ENCODE measurements around the gene MAP2K7.

MAP2K7 gene

GRCh38 chr19:7867092-7867844 is 36.4 kb upstream of the MAP2K7 start:
- DNase-seq = no peak

DNA sequence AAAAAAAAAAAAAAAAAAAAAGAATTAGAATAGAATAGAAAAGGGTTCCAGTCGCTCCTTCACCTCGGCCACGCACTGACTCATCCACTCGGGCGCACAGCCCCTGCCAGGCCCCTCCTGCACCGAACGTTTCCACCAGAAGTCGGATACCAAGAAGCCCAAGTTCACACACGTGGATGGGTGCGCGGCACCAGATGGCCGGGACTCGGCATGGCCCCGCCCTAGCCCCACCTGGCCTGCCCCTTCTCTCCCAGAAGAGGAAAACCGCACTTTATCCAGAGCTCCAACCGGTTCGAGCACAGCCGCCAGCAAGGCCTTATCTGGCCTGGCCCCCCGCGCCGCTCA is 35.4 kb upstream of the MAP2K7 start:
- no peak for DNase-seq

DNA sequence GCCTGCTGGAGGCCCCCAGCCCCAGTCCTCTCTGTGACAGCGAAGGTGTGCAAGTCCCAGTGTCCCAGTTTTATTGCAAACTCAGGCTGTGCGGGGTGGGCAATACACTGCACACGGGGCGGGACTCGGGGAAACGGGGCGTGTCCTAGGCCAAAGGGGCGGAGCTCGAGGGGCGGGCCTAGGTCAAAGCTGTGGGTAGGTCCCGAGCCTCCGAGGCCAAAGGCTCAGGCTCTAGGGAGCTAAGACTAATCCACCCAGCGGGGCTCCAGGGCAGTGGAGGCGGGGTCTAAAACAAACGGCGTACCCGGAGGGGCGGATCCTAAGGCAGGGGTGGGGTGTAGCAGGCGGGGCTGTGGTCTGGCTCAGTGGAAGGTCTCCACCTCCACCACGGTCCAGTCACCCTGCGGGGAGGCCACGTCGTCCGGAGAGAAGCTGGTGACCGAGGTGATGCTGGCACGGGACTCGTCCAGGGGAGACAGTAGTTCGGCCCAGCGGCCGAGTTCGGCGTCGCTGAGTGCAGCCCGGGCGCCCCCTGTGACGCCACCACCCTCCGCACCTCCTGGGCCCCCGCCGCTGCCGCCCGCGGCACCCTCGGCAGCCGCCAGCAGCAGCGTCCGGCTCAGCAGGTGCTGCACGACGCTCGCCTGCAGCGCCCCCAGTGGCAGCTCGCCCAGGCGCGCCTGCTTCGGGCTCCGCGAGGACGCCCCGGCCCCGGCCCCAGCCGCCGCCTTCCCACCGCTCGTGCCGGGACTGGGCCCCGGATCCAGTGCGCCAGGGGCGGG is 34.8 kb upstream of the MAP2K7 start:
- DNase-seq = no peak

- no peak for DNase-seq
These were observed 34.2 kb upstream of the MAP2K7 start for GRCh38 chr19:7869453-7869909.

- DNase-seq = no peak
These were observed 33.7 kb upstream of the MAP2K7 start for GRCh38 chr19:7869910-7870511.

DNA sequence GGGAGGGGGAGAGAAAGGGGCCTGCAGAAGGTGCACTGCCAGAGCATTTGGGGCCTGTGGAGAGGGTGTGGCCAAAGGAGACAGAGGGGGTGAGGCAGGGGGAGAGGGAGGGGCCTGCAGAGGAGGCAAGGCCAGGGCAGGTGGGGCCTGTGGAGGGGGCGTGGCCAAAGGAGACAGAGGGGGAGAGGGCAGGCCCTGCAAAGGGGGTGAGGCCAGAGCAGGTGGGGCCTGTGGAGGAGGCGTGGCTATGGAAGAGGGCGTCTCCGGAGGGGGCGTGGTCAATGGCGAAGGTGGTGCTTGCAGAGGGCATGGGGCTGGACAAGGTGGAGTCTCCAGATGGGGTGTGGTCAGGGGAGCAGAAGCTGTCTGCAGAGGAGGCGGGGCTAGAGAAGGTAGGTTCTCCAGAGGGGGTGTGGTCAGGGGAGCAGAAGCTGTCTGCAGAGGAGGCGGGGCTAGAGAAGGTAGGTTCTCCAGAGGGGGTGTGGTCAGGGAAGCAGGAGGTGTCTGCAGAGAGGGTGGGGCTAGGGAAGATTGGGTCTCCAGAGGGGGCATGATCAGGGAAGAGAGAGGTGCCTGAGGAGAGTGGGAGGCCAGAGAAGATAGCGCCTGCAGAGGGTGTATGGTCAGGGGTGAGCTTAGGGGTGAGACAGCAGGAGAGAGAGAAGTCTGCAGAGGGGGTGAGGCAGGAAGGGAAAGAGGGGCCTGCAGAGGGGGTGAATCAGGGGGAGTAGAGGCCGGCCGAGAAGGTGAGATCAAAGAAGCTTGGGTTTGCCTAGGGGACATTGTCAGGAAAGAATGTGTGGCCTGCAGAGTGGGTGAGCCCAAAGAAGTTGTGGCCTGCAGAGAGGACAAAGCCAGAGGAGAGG is 32.9 kb upstream of the MAP2K7 start:
- no peak for DNase-seq

- DNase-seq = no peak
These were observed 32.0 kb upstream of the MAP2K7 start for GRCh38 chr19:7871437-7872305.

DNA sequence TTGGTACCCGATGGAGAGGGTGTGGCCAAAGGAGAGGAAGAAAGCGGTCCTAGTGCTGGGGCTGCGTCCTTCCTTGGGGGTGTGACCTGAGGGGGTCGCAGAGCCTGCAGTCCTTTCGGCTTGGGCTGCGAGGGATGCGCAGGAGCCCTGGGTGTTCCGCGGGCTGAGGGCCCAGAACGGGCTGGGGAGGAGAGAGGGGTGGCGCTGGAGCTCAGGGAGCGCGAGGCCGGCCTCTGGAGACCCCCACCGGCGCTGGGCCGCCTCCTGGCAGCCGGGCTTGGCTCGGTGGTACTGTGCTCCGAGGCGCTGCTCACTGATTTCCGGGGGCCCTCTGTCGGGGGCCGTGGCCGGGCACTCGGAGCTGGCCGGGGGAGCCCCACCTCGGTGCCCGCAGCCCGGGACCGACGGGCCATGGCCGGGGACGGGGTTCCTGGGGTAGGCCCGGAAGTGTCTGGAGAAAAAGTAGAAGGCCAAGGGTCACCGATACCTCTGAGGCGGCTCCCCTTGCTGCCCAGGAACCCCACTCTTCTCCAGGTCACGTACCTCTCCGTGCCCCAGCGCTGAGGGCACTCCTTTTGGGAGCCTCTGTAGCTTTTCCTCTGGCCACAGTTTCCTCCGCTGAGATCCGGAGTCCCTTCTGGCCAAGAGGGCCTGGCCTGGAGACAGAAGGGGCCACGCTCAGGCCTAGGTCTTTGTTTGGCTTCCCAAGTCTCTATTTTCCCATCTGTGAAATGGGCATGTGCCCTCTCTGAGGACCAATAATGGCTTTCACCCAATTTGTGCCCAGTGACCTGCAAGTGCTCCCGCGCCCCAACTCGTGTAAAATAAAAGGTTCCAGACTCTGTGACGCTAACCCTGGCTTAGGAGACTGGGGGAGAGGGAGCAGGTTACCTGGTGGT is 31.1 kb upstream of the MAP2K7 start:
- no peak for DNase-seq

- DNase-seq = no peak
These were observed 30.2 kb upstream of the MAP2K7 start for GRCh38 chr19:7873304-7874075.

- peak; percentile 42 for DNase-seq
These were observed 29.4 kb upstream of the MAP2K7 start, which contains the start of gene PRR36 for GRCh38 chr19:7874076-7874896. TSS of gene PRR36 (minus strand) at chr19:7874390. CDS start at chr19:7873689, 701 bp downstream.

- no peak for DNase-seq
These were observed 28.8 kb upstream of the MAP2K7 start for GRCh38 chr19:7874897-7875273.

GRCh38 chr19:7877249-7877836 is 26.3 kb upstream of the MAP2K7 start:
- no peak for DNase-seq

- DNase-seq = no peak
These were observed 24.4 kb upstream of the MAP2K7 start for GRCh38 chr19:7879111-7879807.

- no peak for DNase-seq
These were observed 23.8 kb upstream of the MAP2K7 start for GRCh38 chr19:7879836-7880235.

GRCh38 chr19:7881910-7882309 is 21.8 kb upstream of the MAP2K7 start:
- DNase-seq = no peak

DNA sequence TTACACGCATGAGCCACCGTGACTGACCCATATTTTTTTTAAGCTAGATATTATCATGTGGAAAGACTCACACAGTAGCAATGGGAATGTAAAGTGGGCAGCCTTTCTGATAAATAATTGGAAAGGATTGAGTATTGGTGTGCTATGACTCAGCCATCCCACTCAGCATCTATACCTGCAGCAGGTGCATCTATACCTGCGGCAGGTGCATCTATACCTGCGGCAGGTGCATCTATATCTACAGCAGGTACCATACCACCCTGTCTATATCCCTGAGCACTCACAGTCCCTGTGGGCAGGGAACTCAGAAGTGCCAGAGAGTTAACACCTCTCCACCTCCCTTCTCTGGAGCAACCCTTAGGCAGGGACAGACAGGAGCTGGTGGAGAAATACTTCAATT is 20.6 kb upstream of the MAP2K7 start:
- DNase-seq = no peak

- DNase-seq = no peak
These were observed 19.7 kb upstream of the MAP2K7 start for GRCh38 chr19:7883796-7884570.

Measured in NCI-H2081 treated with DMSO at 0.1 percent for 48 hours (cell line).